GM12878 (cell line): ENCODE results near the gene AKAP12. TPM values are rescaled to one million over a fixed set of nuclear protein-coding genes. Genes with fewer than 3 reads are reported as not detected.
"Not testable (repeated sequence)": the region's sequence is repeated elsewhere in the genome, so short reads cannot be mapped to it uniquely, and the experiment has no call there.

ENCODE experiments used
- ATAC-seq: fragments of 200-7000 bp; cut with Tn5 transposase; 3 replicates; pipeline ENCODE4 v1.9.1; 2020; ENCODE audit warnings: mild to moderate bottlenecking, moderate library complexity
- BruUV-seq: library from RNA; stranded (reverse); fragments of 400-500 nt; replicated peaks from 2 replicates; lab custom pipeline; 2021; lab: Mats Ljungman, UMichigan
- CTCF ChIA-PET: fragments of 300-600 bp; sonication (Branson Sonifier 250); formaldehyde crosslinking; extraction: SDS; loops from one replicate; lab custom pipeline; 2021; ENCODE audit warnings: inconsistent platforms; lab: Yijun Ruan, JAX
- POLR2A ChIA-PET: fragments of 350-600 bp; formaldehyde crosslinking; extraction: SDS; loops from one replicate; lab custom pipeline; 2021; ENCODE audit warnings: inconsistent platforms; lab: Charles Lee
- RAD21 ChIA-PET: fragments of 300-600 bp; sonication (Branson Sonifier 250); formaldehyde crosslinking; loops from one replicate; lab custom pipeline; 2023; ENCODE audit warnings: antibody characterized with exemption; ENCODE audit not compliant: unreplicated experiment; lab: Charles Lee
- SMC1A ChIA-PET: fragments of 300-600 bp; sonication (Branson Sonifier 250); formaldehyde crosslinking; loops from one replicate; lab custom pipeline; 2023; ENCODE audit not compliant: unreplicated experiment, uncharacterized antibody; lab: Charles Lee
- DNase-seq: peaks from one replicate; pipeline ENCODE4 v3.0.0-alpha.2; 2011; ENCODE audit warnings: low read depth, low spot score
- FAIRE-seq: peaks from 3 replicates; lab custom pipeline; 2011; peaks lifted over from hg19 to GRCh38; lab: Jason Lieb, UNC
- H2AFZ ChIP-seq: 2 replicates; pipeline ENCODE4 v1.6.0; 2011; ENCODE audit warnings: low read depth, low read length, control low read depth; ENCODE audit not compliant: control insufficient read depth
- H3K27ac ChIP-seq: 2 replicates; pipeline ENCODE4 v1.5.1; 2011; ENCODE audit warnings: control low read depth; ENCODE audit not compliant: control insufficient read depth, insufficient read depth
- H3K27me3 ChIP-seq, 2 experiments: replicated peaks in 1 of 2; 2 replicates each; pipeline versions ENCODE4 v1.6.0 to v1.6.1; 2011; ENCODE audit warnings: low read length in 1 of 2; ENCODE audit not compliant: control insufficient read depth in 2 of 2, insufficient read depth in 2 of 2
- H3K36me3 ChIP-seq, 2 experiments: 2 replicates each; pipeline ENCODE4 v1.5.1; 2011; ENCODE audit warnings: low read length in 1 of 2; ENCODE audit not compliant: control insufficient read depth in 2 of 2, insufficient read depth in 2 of 2
- H3K4me1 ChIP-seq: 2 replicates; pipeline ENCODE4 v1.6.1; 2011; ENCODE audit warnings: mild to moderate bottlenecking, low read length, moderate library complexity, mixed read lengths; ENCODE audit not compliant: control insufficient read depth, insufficient read depth
- H3K4me2 ChIP-seq: 2 replicates; pipeline ENCODE4 v1.6.0; 2011; ENCODE audit warnings: control low read depth; ENCODE audit not compliant: control insufficient read depth, insufficient read depth
- H3K4me3 ChIP-seq: fragments of 200-600 bp; sonication (generic); 2 replicates; pipeline ENCODE4 v1.5.1; 2016
- H3K79me2 ChIP-seq: 2 replicates; pipeline ENCODE4 v1.6.0; 2011; ENCODE audit warnings: low read length; ENCODE audit not compliant: control insufficient read depth, insufficient read depth
- H3K9ac ChIP-seq: 2 replicates; pipeline ENCODE4 v1.8.0; 2011; ENCODE audit warnings: low read length, control low read depth, mixed read lengths; ENCODE audit not compliant: control insufficient read depth, insufficient read depth
- H3K9me3 ChIP-seq: replicated peaks from 3 replicates; pipeline ENCODE4 v1.5.1; 2011; ENCODE audit warnings: mild to moderate bottlenecking, low read length; ENCODE audit not compliant: control insufficient read depth, insufficient read depth
- H4K20me1 ChIP-seq: 2 replicates; pipeline ENCODE4 v1.6.0; 2011; ENCODE audit not compliant: control insufficient read depth, insufficient read depth
- BCL3 ChIP-seq: IDR thresholded peaks from 2 replicates; pipeline ENCODE4 v1.6.1; 2011; ENCODE audit warnings: borderline replicate concordance, low read depth, mild to moderate bottlenecking, moderate library complexity, low read length; ENCODE audit not compliant: insufficient read depth, poor library complexity, severe bottlenecking
- CTCF ChIP-seq, 3 experiments: IDR thresholded peaks in 2 of 3; conservative IDR thresholded peaks in 1 of 3; 2 replicates each; pipeline ENCODE4 v1.5.1; 2011; ENCODE audit warnings: low read depth in 3 of 3, low read length in 3 of 3, mild to moderate bottlenecking in 3 of 3, control low read depth in 2 of 3, moderate library complexity in 2 of 3, inconsistent platforms in 1 of 3, mixed read lengths in 1 of 3; ENCODE audit not compliant: control insufficient read depth in 2 of 3, insufficient read depth in 1 of 3; ENCODE audit errors: extremely low read depth in 1 of 3
- HCFC1 ChIP-seq: fragments of 150-350 bp; IDR thresholded peaks from 2 replicates; pipeline ENCODE4 v1.6.1; 2014; ENCODE audit warnings: low read length
- POU2F2 ChIP-seq: IDR thresholded peaks from 3 replicates; pipeline ENCODE4 v1.6.1; 2011; ENCODE audit warnings: low read depth, mild to moderate bottlenecking, low read length, borderline replicate concordance
- YY1 ChIP-seq: IDR thresholded peaks from 2 replicates; pipeline ENCODE4 v1.6.1; 2011; ENCODE audit warnings: low read depth, mild to moderate bottlenecking, low read length
- WGBS: methylation state at CpG from one replicate; pipeline ENCODE4 v1.1.6; 2016; ENCODE audit warnings: low lambda C conversion rate; ENCODE audit not compliant: insufficient replicate concordance, insufficient coverage; ENCODE audit errors: missing lambda C conversion rate; 5-methylcytosine and 5-hydroxymethylcytosine counted together
- in situ Hi-C: fragments of 300-500 bp; cut with MboI; formaldehyde crosslinking; loops from 9 replicates; pipeline ENCODE4 v1.14.3; 2018; ENCODE audit warnings: mixed read lengths
- intact Hi-C: fragments of 100-400 bp; cut with micrococcal nuclease; formaldehyde crosslinking; loops from one replicate; pipeline ENCODE4 v1.14.2; 2022; ENCODE audit not compliant: unreplicated experiment
- polyA plus RNA-seq, 11 experiments: library from polyadenylated mRNA; depleted of rRNA in 4 of 11; unstranded in 6 of 11; stranded (reverse) in 5 of 11; fragments of >200 nt; fragmentation: Nextera tagmentation in 4 of 11; fragmentation: Illumina TruSeq in 1 of 11; extraction: Ambion mirVana in 4 of 11; extraction: Trizol in 1 of 11; gene quantifications; 1 replicate in 1 of 11; 2 replicates in 10 of 11; pipeline versions ENCODE4 v1.2.1 to v1.2.3, GENCODE V29; 2011 to 2016; ENCODE audit warnings: inconsistent platforms in 2 of 11, missing spikeins in 2 of 11, low read depth in 1 of 11
- total RNA-seq, 4 experiments: library from RNA; depleted of rRNA in 3 of 4; stranded (reverse); fragments of >200 nt in 3 of 4; fragmentation: Illumina TruSeq in 1 of 4; extraction: Trizol in 1 of 4; gene quantifications; 2 replicates each; pipeline versions ENCODE4 v1.2.1 to v1.2.3, GENCODE V29; 2013 to 2021

The AKAP12 gene
- total and polyA plus RNA-seq, 10 of the 15 experiments (the other 5 are each of a cell fraction or from before 2014, with no cell fraction given): under 0.01 to 0.72 (median 0.06) TPM; not detected in 4

GRCh38 chr6:151381722-151382121 is 142.0 kb downstream of the AKAP12 start:
- in situ Hi-C loops: no loop called here
- POLR2A ChIA-PET: no interaction called here
- no TSS peak for BruUV-seq

GRCh38 chr6:151382631-151383030 is 142.9 kb downstream of the AKAP12 start:
- ChIA-PET SMC1A (interaction anchor here (1.7 kb wide), 1 partner anchor 56 kb away, joined by 4 read pairs; no protein-coding TSS in a partner anchor), POLR2A (interaction anchor here (0.5 kb wide), 1 partner anchor 9 kb away, joined by 6 read pairs; no protein-coding TSS in a partner anchor), CTCF (interaction anchor here (1.7 kb wide), 1 partner anchor 71 kb away, joined by 5 read pairs; no protein-coding TSS in a partner anchor)
- H3K4me1 ChIP-seq: peaks cover 24% of the 10 kb centered on the region
- 97% methylated on average over 7 of the region's 9 CpGs for WGBS
- ATAC-seq, BruUV-seq, H2AFZ ChIP-seq, H4K20me1 ChIP-seq, in situ Hi-C loops, intact Hi-C loops, H3K27ac ChIP-seq, H3K36me3 ChIP-seq, H3K4me2 ChIP-seq, H3K27me3 ChIP-seq, RAD21 ChIA-PET, FAIRE-seq, H3K9ac ChIP-seq, H3K9me3 ChIP-seq, H3K4me3 ChIP-seq, DNase-seq: not testable (repeated sequence)
- peaks cover 81% of the 10 kb centered on the region for H3K79me2 ChIP-seq

More at GRCh38 chr6:151381722-151382121, 142.0 kb downstream of the AKAP12 start:
- Histone ChIP-seq H3K4me3 (no peak overlapping the region), H3K27me3 (no peaks in the 10 kb centered on the region), H2AFZ (no peak overlapping the region), H3K79me2 (peaks cover 80% of the 10 kb centered on the region), H4K20me1 (no peaks in the 10 kb centered on the region), H3K4me1 (peaks cover 24% of the 10 kb centered on the region), H3K9ac (no peak overlapping the region), H3K36me3 (no peaks in the 10 kb centered on the region; a peak in 1 of 4 replicates), H3K9me3 (no peaks in the 10 kb centered on the region), H3K4me2 (no peak overlapping the region), H3K27ac (no peak overlapping the region)
- FAIRE-seq (no peak), ATAC-seq (no peak), DNase-seq (no peak)
- 86% methylated on average over 4 of the region's 4 CpGs for WGBS
- ChIA-PET CTCF (interaction anchor here (1.3 kb wide), 1 partner anchor 8 kb away, joined by 3 read pairs; no protein-coding TSS in a partner anchor), SMC1A (no interaction called here), RAD21 (no interaction called here)
- TF ChIP-seq YY1: no peak
- TF ChIP-seq HCFC1: no peak
- peak; percentile 57 for TF ChIP-seq BCL3
- no peak for TF ChIP-seq POU2F2
- TF ChIP-seq CTCF (IDR thresholded peaks at IDR 0.05 in 2 of 3, conservative IDR thresholded peaks at IDR 0.05 in 1 of 3; ENCODE audit: control insufficient read depth in 2 of 3, extremely low read depth in 1 of 3, insufficient read depth in 1 of 3, low read depth in 3 of 3, low read length in 3 of 3): no peak
- intact Hi-C loops: no loop called here
